Body of pancreas (tissue), 4 donors: ENCODE results near the gene DPH2. TPM values are rescaled to one million over a fixed set of nuclear protein-coding genes. Genes with fewer than 3 reads are reported as not detected.
A peak's percentile ranks its signal among the peaks of the same experiment; 100 is the strongest.

Experiments used
- ATAC-seq: fragments of 150-250 bp; one replicate; pipeline ENCODE4 v1.9.1; 2016
- DNase-seq, 4 donors: peaks; one replicate each; pipeline ENCODE4 v3.0.0-alpha.2; 2019
- H3K27ac ChIP-seq, 4 donors: fragments of 200-600 bp; sonication (generic); 1 replicate in 3 of 4; 2 replicates in 1 of 4; pipeline versions ENCODE4 v1.5.1 to v1.6.1; 2016 to 2019; ENCODE audit warnings: mild to moderate bottlenecking in 1 of 4, mixed read lengths in 1 of 4, moderate library complexity in 1 of 4
- H3K27me3 ChIP-seq, 2 donors: fragments of 200-600 bp; sonication (generic); one replicate each; pipeline ENCODE4 v1.6.0; 2016; ENCODE audit warnings: mild to moderate bottlenecking in 1 of 2
- H3K36me3 ChIP-seq, 2 donors: fragments of 200-600 bp; sonication (generic); replicated peaks in 1 of 2; 2 replicates each; pipeline ENCODE4 v1.5.1; 2016; ENCODE audit warnings: low read depth in 2 of 2; ENCODE audit not compliant: insufficient read depth in 1 of 2
- H3K4me1 ChIP-seq: fragments of 200-600 bp; sonication (generic); one replicate; pipeline ENCODE4 v1.6.0; 2016
- H3K4me3 ChIP-seq, 2 donors: fragments of 200-600 bp; sonication (generic); 1 replicate in 1 of 2; 2 replicates in 1 of 2; pipeline ENCODE4 v1.5.1; 2016 to 2019
- H3K9me3 ChIP-seq, 3 donors: fragments of 200-600 bp; sonication (generic); 1 replicate in 2 of 3; 2 replicates in 1 of 3; pipeline ENCODE4 v1.5.1; 2016
- POLR2A ChIP-seq, 3 donors: fragments of 450-650 bp; IDR thresholded peaks; one replicate each; pipeline ENCODE4 v1.6.1; 2016; ENCODE audit warnings: antibody characterized with exemption in 3 of 3, mild to moderate bottlenecking in 2 of 3
- WGBS, 2 donors: methylation state at CpG; one replicate each; pipeline ENCODE4 v1.1.5; 2017; 5-methylcytosine and 5-hydroxymethylcytosine counted together
- intact Hi-C: fragments of 100-400 bp; cut with DNase I; formaldehyde crosslinking; loops from one replicate; pipeline ENCODE4 v1.15.1; 2023
- total RNA-seq, 2 donors: library from RNA; depleted of rRNA; stranded (reverse); fragments of >200 nt; gene quantifications; one replicate each; pipeline ENCODE4 v1.1.0, GENCODE V29; 2016
- TF ChIP-seq, protein P1 (sequence below), 7 experiments: fragments of 450-650 bp in 4 of 7; fragments of 200-600 bp in 3 of 7; sonication (generic) in 3 of 7; IDR thresholded peaks; one replicate each; pipeline ENCODE4 v1.5.1; 2016 to 2019; ENCODE audit warnings: antibody characterized with exemption in 7 of 7

The DPH2 gene
- total RNA-seq, 2 donors from 2014 or later = 25.4 to 35.3 TPM

DNA sequence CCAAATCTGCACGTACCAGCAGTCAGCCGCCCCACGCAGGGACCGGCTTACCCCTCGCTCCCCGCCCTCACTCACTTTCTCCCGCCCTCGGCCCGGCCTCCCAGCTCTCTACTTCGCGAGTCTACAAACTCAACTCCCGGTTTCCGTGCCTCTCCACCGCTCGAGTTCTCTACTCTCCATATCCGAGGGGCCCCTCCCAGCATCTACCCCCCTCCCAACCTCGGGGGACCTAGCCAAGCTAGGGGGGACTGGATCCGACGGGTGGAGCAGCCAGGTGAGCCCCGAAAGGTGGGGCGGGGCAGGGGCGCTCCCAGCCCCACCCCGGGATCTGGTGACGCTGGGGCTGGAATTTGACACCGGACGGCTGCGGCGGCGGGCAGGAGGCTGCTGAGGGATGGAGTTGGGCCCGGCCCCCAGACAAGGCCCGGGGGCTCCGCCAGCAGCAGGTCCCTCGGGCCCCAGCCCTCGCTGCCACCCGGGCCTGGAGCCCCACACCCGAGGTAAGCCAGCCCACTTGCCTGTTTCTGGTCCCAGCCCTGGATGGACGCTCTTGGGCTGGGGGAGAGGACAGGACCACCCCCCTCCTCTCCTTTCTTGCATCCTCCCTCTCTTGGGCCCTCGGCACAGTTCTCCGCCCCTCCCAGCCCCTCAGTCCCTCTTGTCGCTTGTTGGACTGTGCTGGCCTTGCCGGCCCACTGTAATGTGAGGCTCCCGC is 36.3 kb upstream of the DPH2 start, which contains the start of gene ARTN:
Gene ARTN (plus strand): TSS at position 416 of the 715 bp plus-strand sequence. CDS start 1,856 bp downstream, outside the sequence.
- peak; percentile 26 to 66 (median 52) for DNase-seq
- peak in 2 of 3 donors; percentile 36 to 44 for TF ChIP-seq POLR2A (IDR thresholded peaks at IDR 0.05)
- TF ChIP-seq, protein P1, sequence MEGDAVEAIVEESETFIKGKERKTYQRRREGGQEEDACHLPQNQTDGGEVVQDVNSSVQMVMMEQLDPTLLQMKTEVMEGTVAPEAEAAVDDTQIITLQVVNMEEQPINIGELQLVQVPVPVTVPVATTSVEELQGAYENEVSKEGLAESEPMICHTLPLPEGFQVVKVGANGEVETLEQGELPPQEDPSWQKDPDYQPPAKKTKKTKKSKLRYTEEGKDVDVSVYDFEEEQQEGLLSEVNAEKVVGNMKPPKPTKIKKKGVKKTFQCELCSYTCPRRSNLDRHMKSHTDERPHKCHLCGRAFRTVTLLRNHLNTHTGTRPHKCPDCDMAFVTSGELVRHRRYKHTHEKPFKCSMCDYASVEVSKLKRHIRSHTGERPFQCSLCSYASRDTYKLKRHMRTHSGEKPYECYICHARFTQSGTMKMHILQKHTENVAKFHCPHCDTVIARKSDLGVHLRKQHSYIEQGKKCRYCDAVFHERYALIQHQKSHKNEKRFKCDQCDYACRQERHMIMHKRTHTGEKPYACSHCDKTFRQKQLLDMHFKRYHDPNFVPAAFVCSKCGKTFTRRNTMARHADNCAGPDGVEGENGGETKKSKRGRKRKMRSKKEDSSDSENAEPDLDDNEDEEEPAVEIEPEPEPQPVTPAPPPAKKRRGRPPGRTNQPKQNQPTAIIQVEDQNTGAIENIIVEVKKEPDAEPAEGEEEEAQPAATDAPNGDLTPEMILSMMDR (IDR thresholded peaks at IDR 0.05) = no peak
- H3K4me1 ChIP-seq = peaks cover 45% of the 10 kb centered on the region
- intact Hi-C loops = loop anchor here (10.0 kb wide), 1 partner anchor 169 kb away; no protein-coding TSS in a partner anchor
- no peaks in the 10 kb centered on the region for H3K9me3 ChIP-seq
- 3 to 4% methylated on average over 27 to 41 of the region's 42 CpGs for WGBS, 2 donors
- peak; percentile 31 for ATAC-seq
- H3K36me3 ChIP-seq = no peaks in the 10 kb centered on the region
- no peaks in the 10 kb centered on the region for H3K27me3 ChIP-seq
- H3K27ac ChIP-seq = peak within 1 kb of the TSS; percentile 7 to 60 (median 42)
- H3K4me3 ChIP-seq = no peak within 1 kb of the TSS

DNA sequence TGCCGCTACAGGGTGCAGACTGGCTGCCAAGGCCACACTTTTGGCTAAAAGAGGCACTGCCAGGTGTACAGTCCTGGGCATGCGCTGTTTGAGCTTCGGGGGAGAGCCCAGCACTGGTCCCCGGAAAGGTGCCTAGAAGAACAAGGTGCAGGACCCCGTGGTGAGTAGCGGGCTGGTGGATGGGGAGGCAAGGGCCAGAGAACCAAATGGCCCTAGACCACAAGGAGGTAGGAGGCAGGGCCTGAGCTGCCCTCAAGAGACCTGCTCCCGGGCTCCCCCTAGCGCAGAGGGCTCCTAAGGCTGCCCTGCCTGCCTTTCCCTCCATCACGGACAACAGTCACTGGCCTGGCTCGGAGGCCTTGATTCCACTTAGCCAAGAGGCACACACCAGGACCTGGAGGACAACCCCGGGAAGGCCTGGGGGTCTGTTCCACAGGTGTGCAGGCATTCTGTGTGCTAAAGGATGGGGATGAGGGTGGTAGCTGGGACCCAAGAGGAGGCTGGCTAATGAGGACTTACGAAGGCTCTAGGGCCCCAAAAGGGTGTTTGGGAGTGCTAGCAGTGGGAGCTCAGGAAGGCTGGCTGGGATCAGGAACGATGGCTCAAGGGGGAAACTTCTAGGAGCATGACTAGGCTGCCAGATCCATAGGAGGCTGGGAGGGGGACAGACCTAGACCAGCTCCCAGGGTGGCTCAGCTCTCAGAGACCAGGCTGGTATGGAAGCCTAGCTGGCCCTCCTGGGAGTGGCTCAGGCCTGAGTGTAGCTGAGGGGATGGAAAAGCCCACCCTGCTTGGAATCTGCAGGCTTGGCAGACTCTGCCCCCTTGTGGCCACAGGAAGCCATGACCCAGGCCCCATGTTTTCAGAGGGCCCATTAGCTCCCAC is 35.5 kb upstream of the DPH2 start:
- TF ChIP-seq, protein P1 (IDR thresholded peaks at IDR 0.05) = peak; percentile 49 to 72 (median 61)
- no peak for TF ChIP-seq POLR2A (IDR thresholded peaks at IDR 0.05)
- H3K9me3 ChIP-seq = no peaks in the 10 kb centered on the region
- DNase-seq (peak; percentile 72 to 83 (median 80)), ATAC-seq (peak; percentile 54)
- 15 to 48% methylated on average over 7 to 12 of the region's 13 CpGs for WGBS, 2 donors
- peaks cover 45% of the 10 kb centered on the region for H3K4me1 ChIP-seq
- no peaks in the 10 kb centered on the region for H3K36me3 ChIP-seq
- peak overlapping the region; percentile 7 to 60 (median 42) for H3K27ac ChIP-seq
- H3K4me3 ChIP-seq = no peak overlapping the region
- intact Hi-C loops = loop anchor here (10.0 kb wide), 1 partner anchor 170 kb away; no protein-coding TSS in a partner anchor
- H3K27me3 ChIP-seq = no peaks in the 10 kb centered on the region

DNA sequence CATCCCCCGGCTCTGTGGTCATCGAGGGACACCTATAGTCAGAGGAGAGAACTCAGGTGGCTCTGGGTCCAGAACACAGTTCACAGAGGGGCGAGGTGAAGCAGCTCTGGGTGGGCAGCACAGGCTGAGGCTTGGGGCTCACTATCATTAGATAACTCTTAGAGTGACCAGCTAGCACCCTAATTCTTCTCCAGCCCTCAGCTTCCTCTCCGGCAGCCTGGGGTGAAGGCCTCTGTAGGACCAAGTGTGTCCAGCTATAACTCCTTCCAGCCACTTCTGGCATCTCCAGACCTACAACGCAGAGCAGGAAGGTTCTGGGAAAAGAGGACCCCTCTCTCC is 34.9 kb upstream of the DPH2 start:
- H3K4me1 ChIP-seq = peaks cover 45% of the 10 kb centered on the region
- intact Hi-C loops = loop anchor here (10.0 kb wide), 1 partner anchor 170 kb away; no protein-coding TSS in a partner anchor
- WGBS, 2 donors = 53 to 57% methylated on average over 5 of the region's 5 CpGs
- peak overlapping the region in 3 of 4 donors; percentile 77 to 84 (median 80) for H3K27ac ChIP-seq
- ATAC-seq (no peak), DNase-seq (no peak)
- H3K9me3 ChIP-seq = no peaks in the 10 kb centered on the region
- TF ChIP-seq POLR2A (IDR thresholded peaks at IDR 0.05) = no peak
- TF ChIP-seq, protein P1 (IDR thresholded peaks at IDR 0.05) = no peak
- no peak overlapping the region for H3K4me3 ChIP-seq
- no peaks in the 10 kb centered on the region for H3K36me3 ChIP-seq
- no peaks in the 10 kb centered on the region for H3K27me3 ChIP-seq

DNA sequence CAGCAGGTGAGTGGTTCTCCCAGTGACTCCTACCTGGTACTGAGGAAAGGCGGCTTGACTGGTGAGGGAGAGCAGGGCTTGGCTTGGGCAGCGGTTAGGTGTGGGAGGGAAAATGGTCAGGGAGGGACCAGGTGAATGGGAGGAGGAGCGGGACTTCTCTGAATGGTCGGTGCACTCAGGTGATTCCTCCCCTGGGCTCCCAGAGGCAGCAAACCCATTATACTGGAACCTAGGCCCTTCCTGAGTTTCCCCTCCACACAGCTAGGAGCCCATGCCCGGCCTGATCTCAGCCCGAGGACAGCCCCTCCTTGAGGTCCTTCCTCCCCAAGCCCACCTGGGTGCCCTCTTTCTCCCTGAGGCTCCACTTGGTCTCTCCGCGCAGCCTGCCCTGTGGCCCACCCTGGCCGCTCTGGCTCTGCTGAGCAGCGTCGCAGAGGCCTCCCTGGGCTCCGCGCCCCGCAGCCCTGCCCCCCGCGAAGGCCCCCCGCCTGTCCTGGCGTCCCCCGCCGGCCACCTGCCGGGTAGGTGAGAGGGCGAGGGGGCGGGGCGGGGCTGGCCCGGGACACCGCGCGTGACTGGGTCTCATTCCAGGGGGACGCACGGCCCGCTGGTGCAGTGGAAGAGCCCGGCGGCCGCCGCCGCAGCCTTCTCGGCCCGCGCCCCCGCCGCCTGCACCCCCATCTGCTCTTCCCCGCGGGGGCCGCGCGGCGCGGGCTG is 33.9 kb upstream of the DPH2 start:
- Histone ChIP-seq H3K27me3 (no peaks in the 10 kb centered on the region), H3K27ac (peak overlapping the region; percentile 65 to 84 (median 78)), H3K9me3 (no peaks in the 10 kb centered on the region), H3K36me3 (no peaks in the 10 kb centered on the region), H3K4me1 (peaks cover 45% of the 10 kb centered on the region), H3K4me3 (peak overlapping the region in 1 of 2 donors; percentile 44)
- ATAC-seq (peak; percentile 74), DNase-seq (peak; percentile 72 to 87 (median 86))
- 6 to 11% methylated on average over 8 to 25 of the region's 48 CpGs for WGBS, 2 donors
- intact Hi-C loops = loop anchor here (10.0 kb wide), 1 partner anchor 171 kb away; no protein-coding TSS in a partner anchor
- TF ChIP-seq POLR2A (IDR thresholded peaks at IDR 0.05) = peak; percentile 44 to 69 (median 66)
- TF ChIP-seq, protein P1 (IDR thresholded peaks at IDR 0.05) = peak in 1 of 7 experiments; percentile 2
